Activated T-helper 1 cell treated with anti-CD3 and anti-CD28 coated beads, Interleukin-2, amount 50 U/mL, for 16 hours (primary cell): ENCODE results near the gene EDDM13.
"Not testable (repeated sequence)": the region's sequence is repeated elsewhere in the genome, so short reads cannot be mapped to it uniquely, and the experiment has no call there.

Experiments
- DNase-seq, 2 donors: peaks; one replicate each; pipeline ENCODE4 v3.0.0-alpha.2; 2020; ENCODE audit warnings: low read depth in 1 of 2, low spot score in 1 of 2

Gene EDDM13, protein sequence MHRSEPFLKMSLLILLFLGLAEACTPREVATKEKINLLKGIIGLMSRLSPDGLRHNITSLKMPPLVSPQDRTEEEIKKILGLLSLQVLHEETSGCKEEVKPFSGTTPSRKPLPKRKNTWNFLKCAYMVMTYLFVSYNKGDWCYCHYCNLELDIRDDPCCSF

DNA sequence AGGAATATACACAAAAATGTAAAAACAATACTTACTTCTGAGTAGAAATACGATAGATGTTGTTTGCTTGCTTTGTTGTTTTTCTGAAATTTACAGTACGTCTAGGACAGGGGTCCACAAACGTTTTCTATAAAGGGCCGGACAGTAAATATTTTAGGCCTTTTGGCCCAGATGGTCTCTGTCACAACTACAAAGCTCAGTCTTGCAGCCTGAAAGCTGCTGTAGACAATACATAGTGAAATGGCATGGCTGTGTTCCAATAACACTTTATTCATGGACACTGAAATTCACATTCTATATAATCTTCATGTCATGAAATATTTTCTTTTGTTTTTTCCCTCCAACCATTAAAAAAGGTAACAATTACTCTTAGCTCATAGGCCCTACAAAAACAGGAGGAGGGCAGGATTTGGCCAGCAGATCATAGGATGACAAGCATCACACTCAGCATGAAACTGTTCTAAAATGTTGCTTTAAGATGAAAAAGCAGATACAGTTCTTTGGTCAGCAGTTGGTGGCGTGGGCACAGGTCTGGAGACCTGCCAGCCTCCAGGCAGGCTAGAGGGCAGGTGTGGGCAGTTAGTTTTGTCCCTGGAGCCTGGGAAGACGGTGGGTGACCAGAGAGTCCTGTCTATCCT lies at the start of gene EDDM13:
Gene EDDM13 (plus strand): TSS at position 588 of the 638 bp plus-strand sequence. CDS start 87 bp downstream, outside the sequence.
- DNase-seq = no peak

DNA sequence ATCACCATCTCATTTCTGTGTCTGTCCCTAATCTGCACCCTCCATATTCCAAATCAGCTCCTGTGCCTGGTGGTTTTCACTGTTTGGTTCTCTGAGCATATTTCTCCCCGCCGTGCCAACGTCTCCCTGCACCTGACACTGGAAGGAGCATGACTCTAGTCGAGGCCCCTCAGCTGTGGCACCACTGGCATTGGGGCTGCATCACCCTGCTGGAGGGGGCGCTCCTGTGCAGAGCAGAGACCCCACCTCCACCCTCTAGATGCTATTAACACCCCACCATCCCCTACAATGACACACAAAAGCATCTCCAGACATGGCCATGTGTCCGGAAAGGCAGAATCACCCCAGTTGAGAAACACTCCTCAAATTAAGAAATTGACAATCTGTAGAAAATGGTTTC lies 49.6 kb upstream of the EDDM13 start:
- no peak for DNase-seq

DNA sequence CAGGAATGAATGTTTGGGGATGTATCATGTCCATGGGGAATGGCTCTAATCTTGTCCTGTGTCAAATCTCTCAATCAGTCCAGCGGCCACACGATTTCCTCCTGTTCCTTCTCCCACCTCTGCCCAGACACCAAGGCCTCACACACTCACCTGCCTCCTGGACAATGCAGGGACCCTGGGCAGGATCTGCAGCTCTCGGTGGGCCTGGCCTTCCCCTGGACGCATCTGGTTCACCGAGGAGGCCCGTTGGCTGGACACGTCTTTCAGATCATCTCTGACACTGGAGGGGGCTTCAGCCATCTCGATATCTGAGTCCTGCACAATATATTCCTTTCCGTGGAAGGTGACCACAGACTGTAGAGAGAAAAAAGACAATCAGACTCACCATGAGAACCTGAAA lies 49.1 kb upstream of the EDDM13 start:
- DNase-seq = no peak

DNA sequence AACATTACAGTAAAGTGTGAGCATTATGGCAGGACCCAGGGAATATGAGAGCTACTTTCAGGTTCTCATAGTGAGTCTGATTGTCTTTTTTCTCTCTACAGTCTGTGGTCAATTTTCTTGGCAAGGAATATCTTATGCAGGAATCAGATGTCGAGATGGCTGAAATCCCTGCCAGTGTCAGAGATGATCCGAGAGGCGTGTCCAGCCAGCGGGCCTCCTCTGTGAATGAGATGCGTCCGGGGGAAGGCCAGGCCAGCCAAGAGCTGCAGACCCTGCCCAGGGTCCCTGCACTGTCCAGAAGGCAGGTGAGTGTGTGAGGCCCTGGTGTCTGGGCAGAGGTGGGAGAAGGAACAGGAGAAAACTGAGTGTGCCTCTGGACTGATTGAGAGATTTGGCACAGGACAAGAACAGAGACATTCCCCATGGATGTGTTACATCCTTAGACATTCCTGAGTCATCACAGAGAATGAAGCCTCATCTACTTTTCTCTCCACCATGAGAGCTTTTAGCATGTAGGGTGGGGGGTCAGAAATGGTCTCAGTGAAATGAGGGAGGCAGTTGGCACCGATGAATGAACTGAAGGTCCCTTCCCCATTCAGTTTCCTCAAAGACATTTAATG lies 27.3 kb upstream of the EDDM13 start:
- no peak for DNase-seq

DNA sequence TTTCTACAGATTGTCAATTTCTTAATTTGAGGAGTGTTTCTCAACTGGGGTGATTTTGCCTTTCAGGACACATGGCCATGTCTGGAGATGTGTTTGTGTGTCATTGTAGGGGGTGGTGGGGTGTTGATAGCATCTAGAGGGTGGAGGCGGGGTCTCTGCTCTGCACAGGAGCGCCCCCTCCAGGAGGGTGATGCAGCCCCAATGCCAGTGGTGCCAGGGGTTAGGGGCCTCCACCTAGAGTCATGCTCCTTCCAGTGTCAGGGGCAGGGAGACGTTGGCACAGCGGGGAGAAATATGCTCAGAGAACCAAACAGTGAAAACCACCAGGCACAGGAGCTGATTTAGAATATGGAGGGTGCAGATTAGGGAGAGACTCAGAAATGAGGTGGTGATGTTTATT lies 26.8 kb upstream of the EDDM13 start:
- DNase-seq = not testable (repeated sequence)

DNA sequence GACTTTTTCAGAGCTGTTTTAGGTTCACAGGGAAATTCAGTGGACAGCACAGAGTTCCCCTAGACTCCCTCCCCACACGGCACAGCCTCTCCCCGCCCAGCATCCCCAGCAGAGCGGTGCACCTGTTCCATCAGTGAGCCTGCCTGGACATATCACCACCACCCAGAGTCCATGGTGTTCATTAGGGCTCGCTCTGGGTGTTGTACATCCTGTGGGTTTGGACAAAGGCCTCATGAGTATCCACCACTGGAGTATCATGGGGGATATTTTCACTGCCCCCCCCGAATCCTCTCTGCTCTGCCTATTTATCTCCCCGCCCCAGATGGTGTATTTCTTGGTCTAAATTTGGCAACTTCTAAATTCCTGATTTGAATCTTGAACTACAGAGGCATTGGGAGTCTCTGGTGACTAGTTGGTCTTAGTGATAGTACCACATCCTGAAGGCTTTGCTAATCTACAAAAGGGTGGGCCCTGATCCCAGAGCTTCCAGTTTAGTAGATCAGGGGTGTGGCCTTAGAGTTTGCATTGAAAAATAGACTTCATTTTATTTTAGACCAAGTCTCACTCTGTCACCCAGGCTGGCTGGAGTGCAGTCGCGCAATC lies 23.7 kb upstream of the EDDM13 start:
- not testable (repeated sequence) for DNase-seq

DNA sequence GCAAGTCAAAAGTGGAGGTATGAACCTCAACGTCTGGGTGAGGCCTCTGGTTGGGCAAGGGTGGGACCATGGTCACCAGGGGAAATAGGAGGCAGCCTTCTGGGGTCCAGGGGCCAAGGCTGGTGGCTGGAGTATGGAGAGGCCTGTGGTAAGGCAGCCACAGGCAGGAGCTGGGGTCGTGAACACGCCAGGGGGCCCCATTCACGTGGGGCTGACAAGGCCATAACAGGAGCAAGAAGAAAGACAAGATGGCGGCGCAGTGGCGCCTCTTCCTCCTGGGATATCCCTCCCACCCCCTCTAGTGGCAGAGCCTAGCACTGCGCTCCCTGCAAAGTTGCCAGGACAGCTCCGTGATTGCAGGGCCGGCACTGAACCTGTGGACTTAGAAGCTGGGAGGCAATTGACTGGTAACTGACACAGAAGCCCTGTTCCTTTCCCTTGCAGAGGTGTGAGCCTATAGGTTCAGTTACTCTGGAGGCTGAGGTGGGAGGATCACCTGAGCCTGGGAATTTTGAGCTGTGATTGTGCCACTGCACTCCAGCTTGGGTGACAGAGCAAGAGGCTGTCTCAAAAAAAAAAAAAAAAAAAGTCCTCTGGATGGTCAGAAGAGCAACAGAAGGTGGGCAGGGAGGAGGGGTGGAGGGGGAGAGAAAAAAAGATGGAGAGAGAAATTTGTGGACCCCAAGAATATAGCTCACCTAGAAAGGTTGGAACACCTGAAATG lies 19.7 kb upstream of the EDDM13 start:
- peak; percentile 35 to 38 for DNase-seq

DNA sequence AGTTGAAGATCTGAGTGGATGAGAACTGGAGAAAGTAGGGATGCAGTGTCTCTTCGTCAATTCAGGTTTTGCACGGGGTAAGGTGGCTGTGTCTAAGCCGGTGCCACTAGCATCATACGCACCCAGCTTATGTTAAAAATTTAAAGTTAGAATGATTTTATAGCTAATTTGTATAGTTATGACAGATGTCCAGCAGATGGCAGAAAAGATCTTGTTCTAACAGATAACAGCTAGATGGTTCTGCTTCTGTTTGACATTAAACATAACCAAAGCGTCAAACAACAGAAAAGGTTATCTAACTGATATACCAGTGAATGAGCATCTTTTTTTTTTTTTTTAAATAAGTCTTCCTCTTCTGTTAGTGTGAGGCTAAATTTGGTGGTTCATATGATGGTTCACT lies 18.8 kb upstream of the EDDM13 start:
- no peak for DNase-seq

DNA sequence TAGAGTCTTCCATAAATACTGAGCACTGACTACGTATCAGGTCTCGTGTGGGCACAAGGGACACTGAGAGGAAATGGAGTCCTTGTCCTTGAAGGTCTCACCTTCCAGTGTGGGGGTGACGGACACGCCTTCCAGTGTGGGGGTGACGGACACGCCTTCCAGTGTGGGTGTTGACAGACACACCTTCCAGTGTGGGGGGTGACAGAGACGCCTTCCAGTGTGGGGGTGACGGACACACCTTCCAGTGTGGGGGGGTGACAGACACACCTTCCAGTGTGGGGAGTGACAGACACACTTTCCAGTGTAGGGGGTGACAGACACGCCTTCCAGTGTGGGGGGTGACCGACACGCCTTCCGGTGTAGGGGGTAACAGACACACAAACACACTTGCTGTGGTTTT lies 14.3 kb upstream of the EDDM13 start:
- no peak for DNase-seq

DNA sequence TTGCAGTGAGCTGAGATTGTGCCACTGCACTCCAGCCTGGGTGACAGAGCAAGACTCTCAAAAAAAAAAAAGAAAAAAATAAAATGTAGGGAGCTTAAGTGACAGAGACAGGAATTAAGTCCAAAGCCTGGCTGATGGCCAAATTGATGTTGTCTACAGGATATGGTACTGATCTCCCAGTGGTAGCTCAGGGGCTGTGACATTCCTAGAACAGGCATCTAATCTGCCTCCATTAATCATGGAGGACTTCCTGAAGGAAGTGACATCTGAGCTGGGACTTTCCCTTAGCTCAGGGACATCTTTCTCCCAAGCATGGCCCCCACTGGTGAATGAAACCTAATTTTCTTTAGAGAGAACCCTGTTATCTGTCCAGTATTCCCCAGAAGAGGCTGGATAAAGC lies 11.4 kb upstream of the EDDM13 start:
- DNase-seq = no peak

DNA sequence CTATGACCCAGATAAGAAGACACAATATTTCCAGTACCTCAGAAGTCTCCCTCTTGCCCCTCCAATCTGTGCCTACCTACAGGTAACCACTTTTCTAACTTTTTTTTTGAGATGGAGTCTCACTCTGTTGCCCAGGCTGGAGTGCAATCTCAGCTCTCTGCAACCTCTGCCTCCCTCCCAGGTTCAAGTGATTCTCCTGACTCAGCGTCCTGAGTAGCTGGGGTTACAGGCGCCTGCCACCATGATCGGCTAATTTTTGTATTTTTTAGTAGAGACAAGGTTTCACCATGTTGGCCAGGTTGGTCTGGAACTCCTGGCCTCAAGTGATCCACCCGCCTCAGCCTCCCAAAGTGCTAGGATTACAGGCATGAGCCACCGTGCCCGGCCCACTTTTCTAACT lies 10.6 kb upstream of the EDDM13 start:
- not testable (repeated sequence) for DNase-seq

DNA sequence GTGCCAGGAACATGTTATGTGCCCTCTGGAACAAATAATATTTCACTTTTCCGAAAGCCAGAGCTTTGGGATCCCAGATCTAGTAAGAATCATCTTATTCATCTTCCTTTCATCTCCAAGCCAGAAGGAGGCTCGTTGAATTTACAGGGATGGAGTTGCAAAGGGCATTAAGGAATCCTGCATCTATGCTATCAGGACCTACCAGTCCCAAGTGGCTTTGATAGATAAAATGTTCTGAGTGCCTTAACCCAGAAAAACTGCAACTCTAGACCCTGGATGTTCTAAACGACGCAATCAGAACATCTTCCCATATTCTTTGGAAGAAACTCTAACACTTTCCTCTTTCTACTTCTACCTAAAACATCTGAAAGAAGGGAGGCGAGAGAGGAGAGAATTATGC lies 9.2 kb upstream of the EDDM13 start:
- DNase-seq = no peak

DNA sequence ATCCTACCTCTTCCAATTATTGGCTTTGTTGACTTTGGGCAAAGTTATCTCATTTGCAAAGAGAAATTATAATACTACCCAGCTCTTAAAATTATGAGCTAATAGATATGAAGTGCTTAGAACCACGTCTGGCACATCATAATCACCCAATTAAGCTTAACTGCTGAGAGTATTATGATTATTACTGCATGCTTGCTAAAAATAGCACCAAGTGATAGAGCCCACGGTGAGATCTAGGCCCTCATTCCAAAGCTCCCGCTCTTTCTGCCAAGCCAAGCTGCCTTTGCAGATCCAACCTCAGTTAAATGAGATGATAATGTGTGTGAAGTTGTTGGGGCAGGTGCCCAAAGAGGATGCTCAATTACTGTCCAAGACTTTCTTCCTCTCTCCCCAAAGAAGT lies 6.5 kb upstream of the EDDM13 start:
- DNase-seq = no peak

DNA sequence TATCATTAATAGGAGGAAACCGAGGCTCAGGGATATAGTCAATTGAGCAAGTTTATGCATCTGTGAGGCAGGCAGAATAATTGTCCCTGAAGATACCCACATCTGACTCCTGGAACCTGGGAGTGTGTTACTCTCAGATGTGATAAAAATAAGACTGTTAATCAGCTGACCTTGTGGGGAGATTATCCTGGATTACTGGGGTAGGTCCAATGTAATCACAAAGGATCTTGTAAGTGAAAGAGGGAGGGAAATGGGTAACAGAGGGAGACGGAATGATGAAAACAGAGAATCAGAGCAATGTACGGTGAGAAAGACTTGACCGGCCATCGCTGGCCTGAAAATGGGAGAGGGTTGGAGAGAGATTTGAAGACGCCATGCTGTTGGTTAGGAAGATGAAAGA lies 3.2 kb upstream of the EDDM13 start:
- no peak for DNase-seq

DNA sequence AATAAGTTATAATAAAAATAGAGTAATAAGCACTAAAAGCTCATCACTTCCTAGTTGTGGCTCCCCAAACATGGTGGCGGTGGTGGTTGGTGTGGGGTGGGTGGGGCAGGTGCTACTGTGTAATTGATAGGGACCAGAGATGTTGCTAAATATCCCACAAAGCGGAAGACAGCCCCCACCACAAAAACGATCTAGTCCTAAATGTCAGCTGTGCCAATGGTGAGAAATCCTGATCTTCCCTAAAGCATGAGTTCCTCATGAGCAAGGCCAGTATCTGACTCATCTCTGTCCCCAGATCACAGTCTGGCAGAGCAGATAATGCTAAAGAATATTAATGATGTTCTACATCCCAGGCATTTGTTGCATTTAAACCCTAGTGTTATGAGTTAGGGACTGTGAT lies 1.9 kb upstream of the EDDM13 start:
- DNase-seq = no peak

DNA sequence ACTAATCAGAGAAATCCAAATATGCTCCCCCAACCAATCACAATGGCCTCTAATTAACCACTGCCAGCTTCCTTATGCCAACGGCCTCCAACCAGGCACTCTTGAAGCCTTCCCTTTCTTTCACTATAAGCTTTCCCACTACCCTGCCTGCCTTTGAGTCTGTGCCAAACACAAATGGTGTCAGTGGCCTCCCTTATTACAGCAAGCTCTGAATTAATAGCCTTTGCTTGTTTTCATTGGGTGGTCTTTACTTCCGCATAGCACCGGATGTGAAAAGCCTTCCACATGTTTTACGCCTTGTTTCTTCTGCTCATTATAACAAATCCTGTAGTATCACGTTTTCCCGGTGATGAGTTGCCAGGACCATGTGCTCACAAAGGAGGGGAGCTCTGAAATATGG lies 1.4 kb upstream of the EDDM13 start:
- no peak for DNase-seq

DNA sequence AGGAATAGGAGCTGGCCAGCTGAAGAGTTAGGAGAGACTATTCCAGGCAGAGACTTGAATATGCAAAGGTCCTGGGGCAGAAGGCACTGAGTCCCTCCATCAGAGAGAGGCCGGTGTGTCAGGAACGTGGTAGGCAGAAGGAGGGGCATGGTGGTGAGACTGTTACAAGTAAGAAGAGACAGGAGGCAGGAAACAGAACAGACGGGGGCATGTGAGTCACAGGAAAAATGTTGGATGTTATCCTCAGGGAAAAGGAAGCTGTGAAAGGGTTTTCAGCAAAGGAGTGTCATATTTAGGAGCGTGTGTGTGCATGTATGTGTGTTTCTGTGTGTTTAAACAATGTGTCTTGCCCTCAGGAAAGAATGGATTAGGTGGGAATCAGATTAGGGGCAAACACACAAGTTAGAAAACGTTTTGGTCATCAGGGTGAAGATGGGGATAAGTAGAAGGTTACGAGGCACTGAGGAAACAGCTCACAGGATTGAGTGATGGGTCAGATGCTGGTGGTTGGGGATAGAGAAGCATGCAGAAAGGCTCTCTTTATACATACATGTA lies 1.1 kb downstream of the EDDM13 start:
- DNase-seq = no peak

DNA sequence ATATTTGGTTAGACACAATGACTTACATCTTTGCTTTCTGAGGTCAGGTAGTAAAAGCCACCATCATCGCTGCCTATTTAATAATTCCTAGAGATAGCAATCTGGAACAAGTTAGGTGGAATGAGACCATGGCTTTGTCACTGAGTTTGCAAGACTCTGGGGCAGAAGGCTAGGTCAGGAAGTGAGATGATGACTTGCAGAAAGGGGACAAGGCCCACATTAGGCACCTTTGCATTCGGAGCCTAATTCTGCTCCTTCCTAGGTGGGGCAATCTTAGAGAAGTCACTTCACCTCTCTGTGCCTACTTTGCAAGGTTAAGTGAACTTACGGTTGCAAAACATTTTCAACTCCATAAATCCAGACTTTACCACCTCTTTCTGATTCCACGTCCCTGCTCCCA lies 10.3 kb downstream of the EDDM13 start:
- DNase-seq = no peak

DNA sequence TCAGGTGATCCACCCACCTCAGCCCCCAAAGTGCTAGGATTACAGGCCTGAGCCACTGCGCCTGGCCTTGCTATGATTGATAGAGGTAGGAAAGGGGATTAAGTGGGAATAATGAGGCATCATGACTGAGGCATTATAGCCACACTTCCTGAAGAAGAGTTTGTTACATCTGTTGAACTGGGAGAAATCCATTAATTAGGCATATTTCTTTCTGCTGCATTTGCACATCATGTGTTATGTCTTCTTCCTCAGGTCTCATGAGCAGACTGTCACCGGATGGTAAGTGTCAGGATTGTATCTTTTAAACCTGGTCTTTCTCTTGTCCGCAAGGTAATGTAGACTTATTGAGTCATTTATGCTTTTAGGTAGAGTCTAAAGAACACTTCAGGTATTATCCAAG lies 12.2 kb downstream of the EDDM13 start:
- DNase-seq = no peak

DNA sequence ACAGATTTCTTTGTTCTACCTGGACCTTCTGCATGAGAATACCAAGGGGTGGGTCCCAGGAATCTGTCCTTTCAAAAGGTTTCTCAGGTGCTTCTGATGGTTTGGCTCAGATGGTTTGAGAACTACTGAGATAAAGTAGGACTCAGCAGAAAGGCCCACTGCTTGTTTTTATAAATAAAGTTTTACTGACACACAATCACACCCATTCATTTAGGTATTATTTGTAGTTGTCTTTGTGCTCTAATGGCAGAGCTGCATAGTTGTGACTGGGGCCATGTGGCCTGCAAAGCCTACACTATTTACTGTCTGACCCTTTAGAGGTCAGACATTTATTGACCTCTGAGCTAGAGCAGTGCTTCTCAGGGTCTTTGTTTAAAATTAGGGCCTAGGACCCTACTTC lies 17.6 kb downstream of the EDDM13 start:
- DNase-seq = no peak

DNA sequence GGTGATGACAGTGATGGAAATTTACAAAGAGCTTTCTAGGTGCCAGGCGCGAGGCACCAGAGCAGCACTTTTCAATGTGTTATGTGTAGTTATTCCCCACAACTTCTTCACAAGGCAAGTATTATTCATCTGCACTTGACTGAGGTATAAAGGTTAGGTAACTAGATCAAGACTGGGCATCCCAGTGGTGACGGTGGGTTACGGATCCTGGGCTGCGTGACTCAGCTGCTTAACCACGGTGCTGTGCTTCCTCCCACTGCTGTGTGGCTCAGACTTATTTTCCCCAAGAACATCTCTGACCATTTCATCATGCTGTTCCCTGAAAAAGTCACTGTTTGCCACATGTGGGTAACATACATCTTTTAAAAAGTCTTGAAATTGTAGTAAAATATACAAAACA lies 19.3 kb downstream of the EDDM13 start:
- DNase-seq = no peak

DNA sequence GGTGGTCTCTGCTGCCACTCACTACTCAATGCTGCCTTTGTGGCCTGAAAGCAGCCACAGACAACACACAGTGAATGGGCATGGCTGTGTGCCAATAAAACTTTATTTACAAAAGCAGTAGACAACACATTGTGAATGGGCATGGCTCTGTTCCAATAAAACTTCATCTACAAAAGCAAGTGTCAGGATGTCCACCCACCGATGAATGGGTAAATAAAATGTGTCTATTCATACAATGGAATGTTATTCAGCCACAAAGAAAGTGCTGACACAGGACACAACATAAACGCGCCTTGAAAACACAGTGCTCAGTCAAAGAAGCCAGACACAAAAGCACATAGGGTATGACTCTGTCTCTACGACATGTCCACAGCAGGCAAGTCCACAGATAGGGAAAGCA lies 22.0 kb downstream of the EDDM13 start:
- DNase-seq = no peak
